Measurements from ENCODE around the gene MSN.
A peak's percentile ranks its signal among the peaks of the same experiment; 100 is the strongest.

Gene MSN

GRCh38 chrX:65674204-65674893 lies 6.9 kb downstream of the MSN start:
- DNase-seq (ENCODE audit: low read depth) = no peak

GRCh38 chrX:65677954-65678469 lies 10.6 kb downstream of the MSN start:
- DNase-seq (ENCODE audit: low read depth) = peak; percentile 80

GRCh38 chrX:65679071-65679540 lies 11.7 kb downstream of the MSN start:
- no peak for DNase-seq (ENCODE audit: low read depth)

DNA sequence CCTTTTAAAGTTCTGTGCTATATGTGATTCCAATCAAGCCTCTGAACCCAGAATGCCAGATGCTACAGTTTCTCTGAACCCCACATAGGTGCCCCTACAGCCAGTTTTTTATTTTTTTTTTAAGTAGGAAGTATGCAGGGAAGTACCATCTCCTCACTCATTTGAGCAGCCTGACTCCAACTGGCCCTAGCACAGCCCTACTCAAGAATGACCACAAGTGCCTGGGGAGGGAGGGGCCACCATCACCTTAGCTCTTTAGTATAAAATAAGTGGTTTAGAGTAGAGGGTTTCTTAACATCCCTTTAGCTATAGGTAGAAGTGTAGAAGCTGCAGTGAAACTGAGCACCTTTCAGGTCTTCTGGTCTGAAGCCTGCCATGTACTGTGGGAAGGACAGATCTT lies 14.4 kb downstream of the MSN start:
- no peak for DNase-seq (ENCODE audit: low read depth)

DNA sequence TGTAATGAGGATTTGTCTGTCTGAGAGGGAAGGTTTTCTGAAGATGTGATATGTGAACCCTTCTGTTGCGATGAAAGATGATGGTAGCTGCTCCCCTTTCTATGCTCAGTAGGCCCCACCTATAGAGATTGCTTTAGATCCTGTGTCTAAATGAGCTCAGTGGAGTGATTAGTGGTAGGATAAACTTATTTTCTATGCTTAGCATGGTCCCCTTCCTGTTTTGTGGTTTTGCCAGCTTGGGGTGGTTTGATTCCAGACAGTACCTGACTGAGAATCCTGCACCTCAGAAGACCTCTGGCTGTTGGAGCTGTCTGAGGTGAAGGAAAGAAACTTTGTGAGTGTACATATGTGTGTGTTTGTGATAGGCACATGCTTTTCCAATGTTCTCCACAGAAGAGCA lies 17.7 kb downstream of the MSN start:
- no peak for DNase-seq (ENCODE audit: low read depth)

- DNase-seq (ENCODE audit: low read depth) = no peak
These were observed 18.8 kb downstream of the MSN start for GRCh38 chrX:65686236-65686635.

DNA sequence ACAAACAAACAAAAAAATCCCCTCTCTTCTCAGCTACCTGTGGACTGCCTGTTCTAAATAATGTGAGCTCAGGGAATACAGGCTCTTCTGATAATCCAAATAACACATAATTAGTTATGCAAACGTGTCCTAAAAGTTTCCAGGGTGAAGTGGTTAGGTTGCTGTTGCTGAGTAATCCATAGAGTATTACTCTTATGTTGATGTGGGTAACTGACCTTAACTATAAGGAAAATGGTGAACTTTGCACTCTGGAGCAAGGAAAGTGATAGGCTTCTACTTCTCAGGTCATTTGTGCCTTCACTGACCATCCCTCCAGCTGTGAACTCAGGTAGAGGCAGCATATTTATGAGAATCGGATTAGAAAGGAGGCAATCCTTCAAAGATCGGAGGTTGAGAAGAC lies 19.9 kb downstream of the MSN start:
- DNase-seq (ENCODE audit: low read depth) = no peak

- DNase-seq (ENCODE audit: low read depth) = no peak
These were observed 21.0 kb downstream of the MSN start for GRCh38 chrX:65688403-65688871.

DNA sequence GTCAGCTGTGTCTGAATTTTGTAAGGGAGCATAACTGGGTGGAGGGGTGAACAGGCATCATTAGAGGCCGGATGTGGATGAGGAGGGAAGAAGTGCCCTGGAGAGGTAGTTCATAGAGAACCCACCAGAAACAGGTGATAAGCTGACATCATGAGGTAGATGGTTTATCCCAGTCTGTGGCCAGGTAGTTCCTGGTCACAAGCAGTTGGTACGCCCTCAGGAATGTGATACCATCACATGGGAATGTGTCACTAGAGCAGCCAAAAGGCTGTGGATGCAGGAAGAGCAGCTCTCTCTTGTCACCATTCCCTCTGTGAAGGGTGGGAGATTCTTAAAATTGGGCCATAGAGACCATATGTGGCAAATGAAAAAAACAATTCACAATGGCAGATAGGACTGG lies 21.9 kb downstream of the MSN start:
- DNase-seq (ENCODE audit: low read depth) = no peak

DNA sequence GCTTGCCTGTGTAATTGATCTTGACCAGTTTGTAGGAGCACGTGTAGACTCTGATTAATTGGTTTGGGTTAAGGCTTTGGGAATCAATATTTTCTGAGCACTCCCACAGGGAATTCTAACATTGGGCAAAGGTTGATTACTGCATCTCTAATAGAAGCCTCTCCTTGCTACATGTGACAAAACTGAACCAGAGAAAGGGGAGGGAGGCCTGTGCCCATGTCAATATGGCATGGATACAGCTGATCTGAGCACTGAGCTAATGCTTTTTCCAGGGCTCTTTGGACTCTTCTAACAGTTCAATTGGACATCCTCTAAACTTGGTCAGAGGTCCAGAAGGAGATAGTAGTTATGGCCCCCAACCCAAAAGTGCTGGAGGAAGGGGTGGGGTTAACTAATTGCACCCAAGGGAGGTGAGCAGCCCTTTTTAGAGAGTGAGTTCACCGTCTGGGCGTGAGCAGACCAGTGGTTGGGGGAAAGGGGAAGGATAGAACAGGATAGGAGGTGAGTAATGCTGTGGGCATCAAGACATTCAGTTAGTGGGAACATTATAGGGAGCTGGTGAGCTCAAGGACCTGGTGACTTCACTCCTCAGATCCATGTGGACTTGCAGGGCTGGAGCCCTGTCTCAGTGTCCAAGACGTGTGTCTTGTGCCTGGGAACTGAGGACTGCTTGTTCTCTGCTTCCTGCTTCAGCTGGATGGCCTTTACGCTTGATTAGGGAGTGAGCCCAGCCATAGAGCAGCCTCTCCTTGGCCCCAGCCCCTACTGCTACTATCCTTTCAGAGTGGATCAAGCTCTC lies 22.8 kb downstream of the MSN start:
- no peak for DNase-seq (ENCODE audit: low read depth)

- DNase-seq (ENCODE audit: low read depth) = no peak
These were observed 28.5 kb downstream of the MSN start for GRCh38 chrX:65695849-65696449.

GRCh38 chrX:65696613-65697012 lies 29.2 kb downstream of the MSN start:
- DNase-seq (ENCODE audit: low read depth) = no peak

GRCh38 chrX:65697211-65697641 lies 29.8 kb downstream of the MSN start:
- peak; percentile 30 for DNase-seq (ENCODE audit: low read depth)

DNA sequence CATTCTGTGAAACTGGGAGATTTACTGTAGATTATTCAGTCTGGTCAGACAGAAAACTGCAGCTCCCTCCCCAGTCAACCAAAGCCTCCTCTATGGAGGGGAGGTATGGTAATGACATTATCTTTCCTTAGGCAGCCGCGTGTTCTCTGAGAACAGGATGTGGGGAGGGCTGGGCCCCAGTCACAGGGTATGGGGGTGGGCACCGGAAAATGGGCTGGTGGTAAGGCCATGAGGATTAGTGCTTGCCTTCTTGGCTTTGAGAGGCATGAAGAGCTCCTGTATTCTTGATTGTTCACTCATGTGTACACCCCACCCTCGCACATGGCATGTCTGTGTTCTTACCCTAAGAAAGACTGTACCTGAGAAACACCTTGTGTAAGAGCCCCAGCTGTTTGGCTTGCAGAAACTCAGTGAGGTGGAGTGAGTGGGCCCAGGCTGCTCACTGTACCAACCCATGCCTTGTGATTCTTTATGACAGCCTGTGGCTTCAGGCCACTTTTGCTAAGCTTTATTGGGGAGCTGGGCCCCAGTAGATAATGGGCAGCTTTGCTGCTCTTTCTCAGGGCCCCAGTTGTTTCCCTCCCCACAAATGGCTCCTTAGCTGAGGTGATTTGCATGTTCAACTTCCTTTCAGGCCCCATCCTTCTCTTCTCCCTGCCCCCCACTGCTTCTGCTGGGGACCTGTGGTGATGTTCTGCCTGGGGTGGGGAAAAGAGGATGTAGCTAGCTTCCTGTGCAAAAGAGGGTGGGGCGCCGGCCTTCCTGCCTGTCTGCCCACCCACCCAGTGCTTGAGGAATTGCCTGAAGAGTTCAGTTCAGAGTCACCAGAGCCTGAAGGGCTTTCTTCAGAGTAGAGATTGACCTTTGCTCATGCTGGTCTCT lies 30.7 kb downstream of the MSN start:
- no peak for DNase-seq (ENCODE audit: low read depth)

- no peak for DNase-seq (ENCODE audit: low read depth)
These were observed 35.5 kb downstream of the MSN start for GRCh38 chrX:65702956-65703355.

DNA sequence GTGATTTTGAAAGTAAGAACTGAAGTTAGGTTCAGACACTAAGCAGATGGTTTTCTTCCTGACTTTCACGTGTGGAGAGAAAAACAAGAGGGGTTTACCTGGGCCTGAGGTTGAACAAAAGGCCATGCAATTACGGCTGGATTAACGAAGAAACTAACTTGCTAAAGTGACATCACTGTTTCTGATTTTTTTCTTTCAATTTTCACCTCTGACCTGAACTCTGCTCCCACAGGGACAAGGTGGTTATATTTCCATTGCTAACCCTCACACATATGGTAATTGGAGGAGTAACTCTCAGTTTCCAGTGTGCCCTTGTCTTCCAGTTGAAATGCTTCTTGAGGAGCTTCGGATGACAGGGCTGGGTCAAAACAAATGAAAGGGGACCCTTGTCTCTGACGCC lies 38.0 kb downstream of the MSN start:
- no peak for DNase-seq (ENCODE audit: low read depth)

- DNase-seq (ENCODE audit: low read depth) = peak; percentile 58
These were observed 38.8 kb downstream of the MSN start for GRCh38 chrX:65706041-65706828.

- DNase-seq (ENCODE audit: low read depth) = no peak
These were observed 39.7 kb downstream of the MSN start for GRCh38 chrX:65707151-65707550.

- no peak for DNase-seq (ENCODE audit: low read depth)
These were observed 44.8 kb downstream of the MSN start for GRCh38 chrX:65712005-65712806.

DNA sequence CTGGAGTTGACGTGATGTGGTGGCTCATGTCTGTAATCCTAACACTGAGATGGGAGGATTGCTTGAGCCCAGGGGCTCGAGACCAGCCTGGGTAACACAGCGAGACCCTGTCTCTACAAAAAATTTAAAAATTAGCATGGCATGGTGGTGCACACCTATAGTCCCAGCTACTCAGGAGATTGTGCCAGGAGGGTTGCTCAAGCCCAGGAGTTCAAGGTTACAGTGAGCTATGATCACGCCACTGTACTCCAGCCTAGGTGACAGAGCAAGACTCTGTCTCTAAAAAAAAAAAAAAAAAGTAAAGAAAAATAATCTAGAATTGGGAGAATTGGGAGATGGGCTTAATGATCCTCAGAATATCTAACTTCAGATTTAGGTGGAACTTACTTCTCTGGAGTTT lies 51.1 kb downstream of the MSN start:
- no peak for DNase-seq (ENCODE audit: low read depth)

All from GM04504 (cell line).